ENCODE data around the gene COTL1. TPM values are rescaled to one million over a fixed set of nuclear protein-coding genes. Genes with fewer than 3 reads are reported as not detected.

The COTL1 gene
- total RNA-seq, 1 donor from 2014 or later: 35.3 TPM

DNA sequence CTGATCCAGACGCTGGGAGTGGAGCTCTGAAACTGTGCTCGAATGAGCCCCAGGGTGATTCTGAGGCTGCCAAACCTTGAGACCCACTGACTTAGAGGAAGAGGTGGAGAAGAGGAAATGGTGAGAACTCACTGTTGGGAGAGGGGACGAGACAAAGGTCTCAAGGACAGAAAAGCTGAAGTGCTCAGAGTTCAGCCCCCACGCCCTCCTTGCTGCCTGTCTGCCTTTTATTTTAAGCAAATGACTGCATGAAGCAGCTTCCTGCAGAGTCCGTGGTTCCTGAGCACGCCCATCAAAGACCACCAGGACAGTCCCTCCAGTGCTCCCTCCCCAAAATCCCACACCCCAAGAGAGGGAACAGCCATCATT is 20.4 kb downstream of the COTL1 start:
- FAIRE-seq (no peak), DNase-seq (ENCODE audit: low read depth) (no peak)
- TF ChIP-seq, protein P1, sequence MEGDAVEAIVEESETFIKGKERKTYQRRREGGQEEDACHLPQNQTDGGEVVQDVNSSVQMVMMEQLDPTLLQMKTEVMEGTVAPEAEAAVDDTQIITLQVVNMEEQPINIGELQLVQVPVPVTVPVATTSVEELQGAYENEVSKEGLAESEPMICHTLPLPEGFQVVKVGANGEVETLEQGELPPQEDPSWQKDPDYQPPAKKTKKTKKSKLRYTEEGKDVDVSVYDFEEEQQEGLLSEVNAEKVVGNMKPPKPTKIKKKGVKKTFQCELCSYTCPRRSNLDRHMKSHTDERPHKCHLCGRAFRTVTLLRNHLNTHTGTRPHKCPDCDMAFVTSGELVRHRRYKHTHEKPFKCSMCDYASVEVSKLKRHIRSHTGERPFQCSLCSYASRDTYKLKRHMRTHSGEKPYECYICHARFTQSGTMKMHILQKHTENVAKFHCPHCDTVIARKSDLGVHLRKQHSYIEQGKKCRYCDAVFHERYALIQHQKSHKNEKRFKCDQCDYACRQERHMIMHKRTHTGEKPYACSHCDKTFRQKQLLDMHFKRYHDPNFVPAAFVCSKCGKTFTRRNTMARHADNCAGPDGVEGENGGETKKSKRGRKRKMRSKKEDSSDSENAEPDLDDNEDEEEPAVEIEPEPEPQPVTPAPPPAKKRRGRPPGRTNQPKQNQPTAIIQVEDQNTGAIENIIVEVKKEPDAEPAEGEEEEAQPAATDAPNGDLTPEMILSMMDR (IDR thresholded peaks at IDR 0.05; ENCODE audit: insufficient read depth, low read length, severe bottlenecking): no peak
- Histone ChIP-seq H3K27me3 (ENCODE audit: control insufficient read depth, insufficient read depth, low read length) (no peaks in the 10 kb centered on the region), H3K36me3 (ENCODE audit: control insufficient read depth, insufficient read depth, low read length) (peaks cover 3% of the 10 kb centered on the region), H3K4me3 (ENCODE audit: low read depth, low read length) (no peak overlapping the region)

DNA sequence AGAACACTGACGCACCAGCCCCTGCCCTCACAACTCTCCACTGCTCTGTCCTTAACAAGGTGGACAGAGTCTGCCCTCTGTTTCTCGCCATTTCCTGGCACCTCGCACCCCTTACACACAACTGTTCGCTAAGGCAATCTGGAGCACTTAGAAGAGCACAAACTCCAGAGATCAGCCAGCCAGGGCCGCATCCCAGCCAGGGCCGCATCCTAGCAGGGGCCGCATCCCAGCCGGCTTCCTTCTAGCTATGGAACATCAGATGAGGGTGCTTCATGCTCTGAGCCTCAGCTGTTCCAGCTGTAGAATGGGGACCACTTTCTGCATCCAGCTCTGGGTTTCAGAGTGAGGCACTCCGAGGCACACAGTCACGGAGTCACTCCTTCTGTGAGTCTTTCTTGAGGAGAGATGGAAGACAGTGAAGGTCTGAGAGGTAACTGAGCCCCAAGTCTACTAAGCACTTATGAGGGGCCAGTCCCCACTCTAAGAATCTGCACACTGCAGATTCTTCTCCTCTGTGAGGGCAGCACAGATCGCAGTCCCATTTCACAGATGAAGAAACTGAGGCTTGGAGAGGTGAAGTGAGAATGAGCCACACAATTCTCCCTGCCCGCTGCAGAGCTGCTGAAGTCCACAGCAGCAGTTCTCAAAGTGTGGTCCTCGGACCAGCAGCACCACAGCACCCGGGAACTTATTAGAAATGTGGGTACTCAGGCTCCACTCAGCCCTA is 20.9 kb downstream of the COTL1 start:
- TF ChIP-seq, protein P1 (IDR thresholded peaks at IDR 0.05; ENCODE audit: insufficient read depth, low read length, severe bottlenecking): no peak
- no peak for FAIRE-seq
- H3K36me3 ChIP-seq (ENCODE audit: control insufficient read depth, insufficient read depth, low read length): peaks cover 3% of the 10 kb centered on the region
- DNase-seq (ENCODE audit: low read depth): no peak
- no peaks in the 10 kb centered on the region for H3K27me3 ChIP-seq (ENCODE audit: control insufficient read depth, insufficient read depth, low read length)
- H3K4me3 ChIP-seq (ENCODE audit: low read depth, low read length): no peak overlapping the region

DNA sequence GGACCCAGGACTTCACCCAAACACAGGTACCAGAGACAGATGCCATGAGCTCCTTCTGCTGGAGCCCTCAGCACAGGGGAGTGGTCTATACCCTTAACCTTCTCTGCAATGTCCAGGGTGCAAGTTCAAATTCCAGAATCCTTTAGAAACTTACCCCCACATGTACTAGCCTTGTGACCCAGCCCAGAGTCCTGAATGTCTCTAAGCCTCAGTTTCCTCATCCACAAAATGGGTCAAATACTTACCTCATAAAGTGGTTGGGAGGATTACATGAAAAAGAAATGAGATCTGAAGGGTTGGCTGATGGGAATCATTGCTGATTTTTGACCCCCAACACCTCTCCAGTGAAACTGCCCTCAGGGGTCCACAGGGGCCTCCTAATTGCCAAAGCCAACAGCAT is 21.7 kb downstream of the COTL1 start:
- no peaks in the 10 kb centered on the region for H3K27me3 ChIP-seq (ENCODE audit: control insufficient read depth, insufficient read depth, low read length)
- TF ChIP-seq, protein P1 (IDR thresholded peaks at IDR 0.05; ENCODE audit: insufficient read depth, low read length, severe bottlenecking): no peak
- H3K36me3 ChIP-seq (ENCODE audit: control insufficient read depth, insufficient read depth, low read length): peaks cover 3% of the 10 kb centered on the region
- H3K4me3 ChIP-seq (ENCODE audit: low read depth, low read length): no peak overlapping the region
- FAIRE-seq (no peak), DNase-seq (ENCODE audit: low read depth) (no peak)

DNA sequence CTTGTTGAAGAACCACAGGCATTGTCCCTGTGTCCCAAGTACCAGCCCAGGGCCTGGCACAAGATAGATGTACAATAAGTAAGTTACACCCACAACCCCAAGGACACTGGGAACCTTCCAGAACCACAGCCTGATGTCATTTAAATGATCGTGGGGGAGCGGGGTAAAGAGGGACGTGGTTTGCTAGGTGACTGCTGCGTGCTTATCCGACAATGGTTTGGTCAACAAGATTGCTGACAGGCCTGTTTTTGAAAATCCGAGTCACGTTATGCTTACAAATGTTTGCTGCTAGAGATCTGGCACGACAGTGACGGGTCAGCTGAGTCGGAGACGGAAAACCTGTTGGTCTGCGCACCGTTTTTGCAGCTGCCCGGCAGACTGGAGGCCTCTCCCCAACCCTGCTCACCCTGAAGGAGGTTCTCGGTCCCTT is 22.8 kb downstream of the COTL1 start:
- FAIRE-seq: no peak
- TF ChIP-seq, protein P1 (IDR thresholded peaks at IDR 0.05; ENCODE audit: insufficient read depth, low read length, severe bottlenecking): no peak
- DNase-seq (ENCODE audit: low read depth): no peak
- Histone ChIP-seq H3K36me3 (ENCODE audit: control insufficient read depth, insufficient read depth, low read length) (peaks cover 5% of the 10 kb centered on the region), H3K4me3 (ENCODE audit: low read depth, low read length) (no peak overlapping the region), H3K27me3 (ENCODE audit: control insufficient read depth, insufficient read depth, low read length) (no peaks in the 10 kb centered on the region)

DNA sequence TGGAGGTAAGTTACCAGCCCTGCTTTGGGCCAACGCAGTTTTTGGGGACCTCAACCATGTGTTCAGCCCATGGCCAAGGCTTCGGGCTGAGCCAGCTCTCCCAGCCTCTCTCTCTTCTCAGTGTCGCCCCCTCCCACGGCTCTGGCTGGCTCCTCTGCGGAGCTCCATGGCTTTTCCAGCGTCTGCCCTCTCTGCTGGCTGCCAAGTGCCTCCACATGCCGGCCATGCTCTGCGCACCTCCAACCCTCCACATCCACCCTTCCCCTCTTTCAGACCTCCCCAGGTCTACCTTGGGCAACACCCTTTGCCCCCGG is 23.2 kb downstream of the COTL1 start:
- Histone ChIP-seq H3K4me3 (ENCODE audit: low read depth, low read length) (no peak overlapping the region), H3K36me3 (ENCODE audit: control insufficient read depth, insufficient read depth, low read length) (peaks cover 8% of the 10 kb centered on the region), H3K27me3 (ENCODE audit: control insufficient read depth, insufficient read depth, low read length) (no peaks in the 10 kb centered on the region)
- TF ChIP-seq, protein P1 (IDR thresholded peaks at IDR 0.05; ENCODE audit: insufficient read depth, low read length, severe bottlenecking): no peak
- no peak for FAIRE-seq
- DNase-seq (ENCODE audit: low read depth): no peak

Measured in bronchial epithelial cell (primary cell).